PFSK-1 (cell line): ENCODE measurements around the gene AMDHD2.

Source experiments
- FOXP2 ChIP-seq: optimal IDR thresholded peaks from 2 replicates; pipeline ENCODE3; 2011; ENCODE audit warnings: borderline replicate concordance, control low read depth, inconsistent platforms; ENCODE audit not compliant: insufficient read depth; ENCODE audit errors: extremely low read length, extremely low read depth
- POLR2AphosphoS5 ChIP-seq: IDR thresholded peaks from 2 replicates; pipeline ENCODE4 v1.6.1; 2012; ENCODE audit warnings: low read depth, mild to moderate bottlenecking, control low read depth, low read length, moderate library complexity
- REST ChIP-seq, 2 experiments: IDR thresholded peaks; 2 replicates each; pipeline versions ENCODE4 v1.6.1 to v1.8.0; 2011 to 2012; ENCODE audit warnings: low read depth in 2 of 2, low read length in 2 of 2, control low read depth in 1 of 2, inconsistent platforms in 1 of 2, mild to moderate bottlenecking in 1 of 2, moderate library complexity in 1 of 2; ENCODE audit not compliant: insufficient read depth in 1 of 2
- SIN3A ChIP-seq: IDR thresholded peaks from 2 replicates; pipeline ENCODE4 v1.6.1; 2012; ENCODE audit warnings: mild to moderate bottlenecking, low read length, moderate library complexity, borderline replicate concordance; ENCODE audit not compliant: insufficient read depth
- TAF1 ChIP-seq: IDR thresholded peaks from 2 replicates; pipeline ENCODE4 v1.6.1; 2012; ENCODE audit warnings: low read length, control low read depth, borderline replicate concordance; ENCODE audit not compliant: insufficient read depth

AMDHD2 gene

GRCh38 chr16:2524339-2524938 lies 4.3 kb downstream of the AMDHD2 start:
- TF ChIP-seq TAF1 (no peak), SIN3A (no peak), REST (IDR thresholded peaks at IDR 0.05; ENCODE audit: insufficient read depth in 1 of 2, low read depth in 2 of 2, low read length in 2 of 2) (no peak), FOXP2 (no peak), POLR2AphosphoS5 (no peak)

GRCh38 chr16:2526135-2526534 lies 6.0 kb downstream of the AMDHD2 start:
- TF ChIP-seq SIN3A, result no peak
- TF ChIP-seq POLR2AphosphoS5, result no peak
- no peak for TF ChIP-seq TAF1
- no peak for TF ChIP-seq REST (IDR thresholded peaks at IDR 0.05; ENCODE audit: insufficient read depth in 1 of 2, low read depth in 2 of 2, low read length in 2 of 2)
- TF ChIP-seq FOXP2, result no peak

- no peak for TF ChIP-seq REST (IDR thresholded peaks at IDR 0.05; ENCODE audit: insufficient read depth in 1 of 2, low read depth in 2 of 2, low read length in 2 of 2)
- no peak for TF ChIP-seq FOXP2
- no peak for TF ChIP-seq POLR2AphosphoS5
- no peak for TF ChIP-seq SIN3A
- no peak for TF ChIP-seq TAF1
Measured at GRCh38 chr16:2527071-2527783, 7.1 kb downstream of the AMDHD2 start.

- no peak for TF ChIP-seq SIN3A
- TF ChIP-seq FOXP2, result no peak
- TF ChIP-seq REST (IDR thresholded peaks at IDR 0.05; ENCODE audit: insufficient read depth in 1 of 2, low read depth in 2 of 2, low read length in 2 of 2), result no peak
- TF ChIP-seq TAF1, result no peak
- no peak for TF ChIP-seq POLR2AphosphoS5
Measured at GRCh38 chr16:2527784-2528100, 7.6 kb downstream of the AMDHD2 start.
